A549 (cell line): ENCODE measurements around the gene PLD3. TPM values are rescaled to one million over a fixed set of nuclear protein-coding genes. Genes with fewer than 3 reads are reported as not detected.
"Not testable (repeated sequence)": the region's sequence is repeated elsewhere in the genome, so short reads cannot be mapped to it uniquely, and the experiment has no call there.

ENCODE experiments used
- ATAC-seq, 2 experiments: fragments of 200-7000 bp in 1 of 2; fragments of >200 bp in 1 of 2; cut with Nextera tagmentation in 1 of 2; cut with Tn5 transposase in 1 of 2; 3 replicates each; pipeline versions ENCODE4 v1.8.0 to v1.9.1; 2018 to 2020; ENCODE audit warnings: mild to moderate bottlenecking in 1 of 2, moderate library complexity in 1 of 2
- CTCF ChIA-PET: fragments of 300-600 bp; sonication (Branson Sonifier 250); formaldehyde crosslinking; extraction: SDS; loops from one replicate; lab custom pipeline; 2021; ENCODE audit warnings: antibody characterized with exemption, inconsistent platforms; lab: Yijun Ruan, JAX
- POLR2A ChIA-PET: fragments of 350-600 bp; formaldehyde crosslinking; extraction: SDS; loops from one replicate; lab custom pipeline; 2021; ENCODE audit warnings: antibody characterized with exemption, inconsistent platforms; lab: Yijun Ruan, JAX
- DNase-seq, 2 experiments: peaks; one replicate each; pipeline versions ENCODE4 v3.0.0 to v3.0.0-alpha.2; 2011 to 2016; ENCODE audit warnings: low read depth in 1 of 2, low spot score in 1 of 2
- FAIRE-seq: peaks from 2 replicates; lab custom pipeline; 2011; peaks lifted over from hg19 to GRCh38; lab: Jason Lieb, UNC
- H3K27ac ChIP-seq, 2 experiments: fragments of >200 bp; sonication (Bioruptor Twin); formaldehyde crosslinking; 3 replicates each; pipeline ENCODE4 v1.5.1; 2016 to 2017
- H3K4me1 ChIP-seq: fragments of >200 bp; sonication (Bioruptor Twin); formaldehyde crosslinking; 3 replicates; pipeline ENCODE4 v1.6.1; 2016
- H3K4me2 ChIP-seq: fragments of >200 bp; sonication (Bioruptor Twin); formaldehyde crosslinking; 3 replicates; pipeline ENCODE4 v1.6.1; 2016
- H3K4me3 ChIP-seq: fragments of >200 bp; sonication (Bioruptor Twin); formaldehyde crosslinking; 3 replicates; pipeline ENCODE4 v1.5.1; 2016
- H3K9me3 ChIP-seq: fragments of >200 bp; sonication (Bioruptor Twin); formaldehyde crosslinking; 3 replicates; pipeline ENCODE4 v1.6.1; 2016
- BHLHE40 ChIP-seq: IDR thresholded peaks from 2 replicates; pipeline ENCODE4 v1.6.1; 2012; ENCODE audit warnings: low read depth, low read length, inconsistent platforms
- CBX2 ChIP-seq: fragments of 200-600 bp; sonication (generic); IDR thresholded peaks from 2 replicates; pipeline ENCODE4 v1.6.1; 2016; ENCODE audit warnings: low read depth, mild to moderate bottlenecking, borderline replicate concordance
- CEBPB ChIP-seq, 2 experiments: fragments of >200 bp in 1 of 2; sonication (Bioruptor Twin) in 1 of 2; formaldehyde crosslinking in 1 of 2; IDR thresholded peaks; 2 replicates each; pipeline ENCODE4 v1.6.1; 2012 to 2016
- CHD2 ChIP-seq: fragments of 150-350 bp; IDR thresholded peaks from 2 replicates; pipeline ENCODE4 v1.6.1; 2014; ENCODE audit warnings: low read length; ENCODE audit not compliant: partially characterized antibody
- CHD4 ChIP-seq: fragments of 200-600 bp; sonication (generic); IDR thresholded peaks from 2 replicates; pipeline ENCODE4 v1.6.1; 2016; ENCODE audit warnings: antibody characterized with exemption, mild to moderate bottlenecking, borderline replicate concordance
- CTCF ChIP-seq: fragments of >200 bp; sonication (Bioruptor Twin); formaldehyde crosslinking; IDR thresholded peaks from 3 replicates; pipeline ENCODE4 v1.5.1; 2016
- E2F6 ChIP-seq: IDR thresholded peaks from 2 replicates; pipeline ENCODE4 v1.6.1; 2012; ENCODE audit warnings: low read depth, borderline replicate concordance
- EP300 ChIP-seq, 2 experiments: fragments of >200 bp; sonication (Bioruptor Twin); formaldehyde crosslinking; IDR thresholded peaks; 2 replicates in 1 of 2; 3 replicates in 1 of 2; pipeline ENCODE4 v1.6.1; 2016 to 2017
- FOSB ChIP-seq: fragments of 250-450 bp; sonication (Bioruptor Pico); IDR thresholded peaks from 2 replicates; pipeline ENCODE4 v1.5.0; 2020; ENCODE audit warnings: mild to moderate bottlenecking, moderate library complexity
- FOSL2 ChIP-seq, 2 experiments: fragments of 450-650 bp in 1 of 2; fragments of >200 bp in 1 of 2; sonication (Bioruptor Twin) in 1 of 2; formaldehyde crosslinking; IDR thresholded peaks; 2 replicates each; pipeline versions ENCODE4 v1.5.0 to v1.6.1; 2016 to 2020; ENCODE audit warnings: mild to moderate bottlenecking in 1 of 2, moderate library complexity in 1 of 2
- HEYL ChIP-seq: fragments of 250-450 bp; sonication (Bioruptor Pico); IDR thresholded peaks from 2 replicates; pipeline ENCODE4 v1.8.0; 2021; ENCODE audit warnings: mild to moderate bottlenecking, moderate library complexity
- HOXA7 ChIP-seq: fragments of 250-450 bp; sonication (Bioruptor Pico); IDR thresholded peaks from 2 replicates; pipeline ENCODE4 v1.5.0; 2020; ENCODE audit warnings: mild to moderate bottlenecking, moderate library complexity
- JUN ChIP-seq, 2 experiments: fragments of >200 bp; sonication (Bioruptor Twin); formaldehyde crosslinking; IDR thresholded peaks; 2 replicates in 1 of 2; 3 replicates in 1 of 2; pipeline ENCODE4 v1.6.1; 2016 to 2017
- MAFK ChIP-seq: fragments of 450-650 bp; IDR thresholded peaks from 2 replicates; pipeline ENCODE4 v1.6.1; 2014; ENCODE audit not compliant: partially characterized antibody
- PHF8 ChIP-seq: fragments of 200-600 bp; sonication (generic); IDR thresholded peaks from 2 replicates; pipeline ENCODE4 v1.6.1; 2016; ENCODE audit warnings: low read depth, mild to moderate bottlenecking, antibody characterized with exemption, moderate library complexity, borderline replicate concordance
- POLR2AphosphoS2 ChIP-seq: conservative IDR thresholded peaks from 2 replicates; pipeline ENCODE4 v1.6.1; 2012; ENCODE audit warnings: low read length, improper control_type of control experiment, inconsistent platforms
- RAD21 ChIP-seq, 2 experiments: fragments of >200 bp in 1 of 2; sonication (Bioruptor Twin) in 1 of 2; formaldehyde crosslinking in 1 of 2; IDR thresholded peaks in 1 of 2; conservative IDR thresholded peaks in 1 of 2; 2 replicates in 1 of 2; 3 replicates in 1 of 2; pipeline ENCODE4 v1.6.1; 2012 to 2018; ENCODE audit warnings: inconsistent platforms in 1 of 2
- ZC3H11A ChIP-seq: fragments of 450-650 bp; IDR thresholded peaks from 2 replicates; pipeline ENCODE4 v1.6.1; 2014; ENCODE audit warnings: antibody characterized with exemption, mild to moderate bottlenecking
- ZNF302 ChIP-seq: fragments of 250-450 bp; sonication (Bioruptor Pico); IDR thresholded peaks from 2 replicates; pipeline ENCODE4 v1.9.0; 2021; ENCODE audit warnings: inconsistent platforms, mild to moderate bottlenecking, moderate library complexity
- WGBS: methylation state at CpG from one replicate; pipeline ENCODE4 v1.1.6; 2017; ENCODE audit errors: missing lambda C conversion rate; 5-methylcytosine and 5-hydroxymethylcytosine counted together
- polyA plus RNA-seq, 4 experiments: library from polyadenylated mRNA; depleted of rRNA in 3 of 4; stranded (reverse); fragments of >200 nt; fragmentation: RNase III in 1 of 4; extraction: RNeasy Plus Mini Kit Qiagen cat#74134 plus additional on column Dnase treatment in 1 of 4; gene quantifications; 2 replicates in 3 of 4; 3 replicates in 1 of 4; pipeline ENCODE4 v1.2.3, GENCODE V29; 2011 to 2017
- TF ChIP-seq, protein P1 (sequence below): fragments of 150-350 bp; IDR thresholded peaks from 2 replicates; pipeline ENCODE4 v1.6.1; 2014; ENCODE audit warnings: low read depth, mild to moderate bottlenecking, low read length

Gene PLD3
- polyA plus RNA-seq, 2 of the 4 experiments (the other 2 are of a cell fraction) = 265 to 290 TPM

- Histone ChIP-seq H3K4me2 (no peak overlapping the region), H3K4me1 (peaks cover 19% of the 10 kb centered on the region), H3K27ac (no peak overlapping the region), H3K4me3 (no peak overlapping the region), H3K9me3 (no peaks in the 10 kb centered on the region)
- FAIRE-seq (no peak), ATAC-seq (no peak), DNase-seq (no peak)
- TF ChIP-seq RAD21 (conservative IDR thresholded peaks at IDR 0.05 in 1 of 2, IDR thresholded peaks at IDR 0.05 in 1 of 2) (no peak), ZC3H11A (no peak), E2F6 (no peak), CTCF (no peak), PHF8 (no peak)
- WGBS = 77% methylated on average over 22 of the region's 22 CpGs
- ChIA-PET CTCF (interaction anchor here (0.8 to 14.6 kb wide), 11 partner anchors 10 to 226 kb away, joined by 3 to 240 read pairs (median 5); partner anchors contain the start of genes PRX and SERTAD1), POLR2A (interaction anchor here (0.6 to 3.1 kb wide), 3 partner anchors 13 to 37 kb away, joined by 3 to 16 read pairs (median 3); partner anchors contain the start of gene SERTAD1)
These were observed 59.5 kb downstream of the PLD3 start for GRCh38 chr19:40407714-40408597.

GRCh38 chr19:40408598-40408925 is 60.1 kb downstream of the PLD3 start:
- not testable (repeated sequence) for H3K9me3 ChIP-seq, H3K27ac ChIP-seq, FAIRE-seq, H3K4me2 ChIP-seq, DNase-seq, H3K4me3 ChIP-seq, ATAC-seq
- H3K4me1 ChIP-seq = peaks cover 16% of the 10 kb centered on the region; the same call in 2 of the 3 replicates
- ChIA-PET POLR2A (interaction anchor here (3.1 kb wide), 1 partner anchor 12 kb away, joined by 16 read pairs; no protein-coding TSS in a partner anchor), CTCF (interaction anchor here (0.8 to 14.6 kb wide), 11 partner anchors 9 to 226 kb away, joined by 3 to 240 read pairs (median 5); partner anchors contain the start of genes PRX and SERTAD1)
- WGBS = 75% methylated on average over 8 of the region's 8 CpGs

DNA sequence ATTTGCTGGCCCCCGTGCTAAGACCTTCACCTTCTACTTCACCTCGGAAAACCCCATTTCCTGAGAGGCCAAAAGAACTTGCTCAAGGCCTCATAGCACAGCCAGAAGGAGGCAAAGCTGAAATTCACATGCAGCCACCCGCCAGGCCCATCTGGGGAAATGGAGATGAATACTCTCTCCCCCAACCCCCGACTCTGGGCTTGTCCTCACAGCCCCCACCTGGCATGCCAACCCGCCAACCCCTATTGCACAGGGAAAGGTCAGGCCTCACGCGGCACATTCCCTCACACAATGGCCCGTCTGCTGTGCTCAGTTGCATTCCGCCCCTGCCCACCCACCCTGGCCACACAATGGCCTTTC is 61.5 kb downstream of the PLD3 start:
- TF ChIP-seq BHLHE40 (no peak), CHD2 (no peak), EP300 (IDR thresholded peaks at IDR 0.05) (no peak), HEYL (no peak), RAD21 (conservative IDR thresholded peaks at IDR 0.05 in 1 of 2, IDR thresholded peaks at IDR 0.05 in 1 of 2) (no peak), FOSL2 (IDR thresholded peaks at IDR 0.05) (no peak), FOSL2 (CRISPR knock-in tag; IDR thresholded peaks at IDR 0.05) (no peak)
- TF ChIP-seq, all 56 proteins: peak for 0
- no peak overlapping the region for H3K4me3 ChIP-seq
- DNase-seq = no peak
- ChIA-PET CTCF (interaction anchor here (1.2 to 26.4 kb wide), 4 partner anchors 8 to 120 kb away, joined by 3 to 950 read pairs (median 126); partner anchors contain the start of genes BLVRB, PRX, SERTAD1 and SERTAD3), POLR2A (interaction anchor here (1.8 to 2.8 kb wide), 2 partner anchors 11 to 16 kb away, joined by 7 to 12 read pairs; partner anchors contain the start of gene SERTAD1)
- 77% methylated on average over 9 of the region's 9 CpGs for WGBS
- no peak overlapping the region for H3K27ac ChIP-seq
- ATAC-seq = no peak
- H3K9me3 ChIP-seq = no peaks in the 10 kb centered on the region
- FAIRE-seq = no peak
- H3K4me2 ChIP-seq = no peak overlapping the region
- peaks cover 12% of the 10 kb centered on the region; the same call in 1 of the 3 replicates for H3K4me1 ChIP-seq

DNA sequence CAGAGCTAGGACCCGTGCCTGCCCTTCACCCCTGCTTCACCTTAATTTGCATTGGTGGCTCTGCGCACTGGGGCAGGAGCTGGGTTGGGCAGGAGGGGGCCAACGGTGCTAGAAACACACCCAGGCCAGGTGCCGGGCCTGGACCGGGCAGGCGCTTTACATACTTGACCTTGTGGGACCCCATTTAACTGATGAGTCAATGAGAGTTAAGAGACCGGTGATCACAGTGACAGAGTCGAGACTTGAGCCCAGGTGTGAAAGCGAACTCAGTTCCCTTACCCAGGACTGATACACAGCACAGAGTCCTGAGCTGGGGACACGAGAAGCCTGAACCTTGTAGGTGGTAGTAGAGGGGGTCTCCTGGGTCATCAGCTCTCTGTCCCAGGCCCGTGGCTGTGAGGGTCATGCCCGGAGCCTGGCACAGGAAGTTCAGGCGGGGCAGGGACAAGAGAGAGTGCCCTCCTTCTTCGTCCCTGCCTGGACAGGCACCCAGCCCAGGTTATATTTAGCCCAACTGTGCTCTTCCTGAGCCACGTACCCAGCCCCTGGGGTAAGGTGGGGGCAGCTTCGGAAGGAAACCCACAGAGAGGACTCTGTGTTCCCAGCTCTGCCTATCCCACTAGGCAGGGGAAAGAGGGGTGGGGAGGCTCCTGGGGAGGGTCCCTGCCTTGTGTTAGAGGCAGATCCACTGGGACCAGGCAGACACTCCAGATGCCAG is 62.8 kb downstream of the PLD3 start:
- peak; percentile 19 to 31; a peak in 5 of 6 replicates for ATAC-seq
- ChIA-PET POLR2A (interaction anchor here (1.2 to 2.8 kb wide), 3 partner anchors 10 to 15 kb away, joined by 4 to 12 read pairs (median 7); partner anchors contain the start of gene SERTAD1), CTCF (interaction anchor here (0.7 to 26.4 kb wide), 10 partner anchors 7 to 272 kb away, joined by 3 to 950 read pairs (median 6); partner anchors contain the start of genes BLVRB, PRX, SERTAD1 and SERTAD3)
- no peaks in the 10 kb centered on the region for H3K9me3 ChIP-seq
- H3K4me3 ChIP-seq = no peak overlapping the region
- no peak for FAIRE-seq
- WGBS = 64% methylated on average over 16 of the region's 16 CpGs
- peak overlapping the region in 1 of 2 experiments; percentile 52; a peak in 3 of 6 replicates for H3K27ac ChIP-seq
- no peak for DNase-seq
- H3K4me2 ChIP-seq = no peak overlapping the region
- peaks cover 12% of the 10 kb centered on the region; the same call in 1 of the 3 replicates for H3K4me1 ChIP-seq
- TF ChIP-seq JUN (IDR thresholded peaks at IDR 0.05) = no peak
- TF ChIP-seq CHD4 = no peak
- no peak for TF ChIP-seq FOSB (CRISPR knock-in tag)
- TF ChIP-seq MAFK = no peak
- no peak for TF ChIP-seq ZNF302 (CRISPR knock-in tag)
- no peak for TF ChIP-seq RAD21 (conservative IDR thresholded peaks at IDR 0.05 in 1 of 2, IDR thresholded peaks at IDR 0.05 in 1 of 2)
- no peak for TF ChIP-seq CBX2
- no peak for TF ChIP-seq CEBPB (IDR thresholded peaks at IDR 0.05)
- TF ChIP-seq, protein P1, sequence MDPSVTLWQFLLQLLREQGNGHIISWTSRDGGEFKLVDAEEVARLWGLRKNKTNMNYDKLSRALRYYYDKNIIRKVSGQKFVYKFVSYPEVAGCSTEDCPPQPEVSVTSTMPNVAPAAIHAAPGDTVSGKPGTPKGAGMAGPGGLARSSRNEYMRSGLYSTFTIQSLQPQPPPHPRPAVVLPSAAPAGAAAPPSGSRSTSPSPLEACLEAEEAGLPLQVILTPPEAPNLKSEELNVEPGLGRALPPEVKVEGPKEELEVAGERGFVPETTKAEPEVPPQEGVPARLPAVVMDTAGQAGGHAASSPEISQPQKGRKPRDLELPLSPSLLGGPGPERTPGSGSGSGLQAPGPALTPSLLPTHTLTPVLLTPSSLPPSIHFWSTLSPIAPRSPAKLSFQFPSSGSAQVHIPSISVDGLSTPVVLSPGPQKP = no peak
- TF ChIP-seq PHF8 = no peak
- no peak for TF ChIP-seq HOXA7 (CRISPR knock-in tag)
- TF ChIP-seq POLR2AphosphoS2 = no peak
